Mucosa of rectum (tissue), 2 donors: ENCODE data around the gene MAGED2.
"Not testable (repeated sequence)": the region's sequence is repeated elsewhere in the genome, so short reads cannot be mapped to it uniquely, and the experiment has no call there.

ENCODE experiments used
- H3K27ac ChIP-seq, 2 donors: one replicate each; pipeline ENCODE4 v1.7.0; 2013; ENCODE audit warnings: inconsistent platforms in 2 of 2, low read depth in 2 of 2, low read length in 2 of 2
- H3K27me3 ChIP-seq, 2 donors: one replicate each; pipeline ENCODE4 v1.7.0; 2013; ENCODE audit warnings: low read length in 2 of 2; ENCODE audit not compliant: control insufficient read depth in 2 of 2, insufficient read depth in 2 of 2
- H3K36me3 ChIP-seq, 2 donors: one replicate each; pipeline ENCODE4 v1.7.0; 2013; ENCODE audit warnings: low read length in 2 of 2; ENCODE audit not compliant: control insufficient read depth in 2 of 2, insufficient read depth in 2 of 2
- H3K4me1 ChIP-seq, 2 donors: one replicate each; pipeline ENCODE4 v1.7.0; 2013; ENCODE audit warnings: low read length in 2 of 2, mild to moderate bottlenecking in 1 of 2; ENCODE audit not compliant: control insufficient read depth in 2 of 2, insufficient read depth in 2 of 2
- H3K4me3 ChIP-seq, 2 donors: one replicate each; pipeline ENCODE4 v1.7.0; 2013; ENCODE audit warnings: low read length in 2 of 2
- H3K9ac ChIP-seq, 2 donors: one replicate each; pipeline ENCODE4 v1.7.0; 2013; ENCODE audit warnings: low read length in 2 of 2, low read depth in 1 of 2, mild to moderate bottlenecking in 1 of 2
- H3K9me3 ChIP-seq, 2 donors: one replicate each; pipeline ENCODE4 v1.7.0; 2013; ENCODE audit warnings: low read length in 2 of 2; ENCODE audit not compliant: control insufficient read depth in 2 of 2
- donor health status: healthy.
- donor health status: Normal muscosa, but diverticular disease.

MAGED2 gene

GRCh38 chrX:54842607-54843006, 35.1 kb downstream of the MAGED2 start:
- H3K27me3 ChIP-seq = peaks cover 0 to 5% of the 10 kb centered on the region in 2 donors
- no peaks in the 10 kb centered on the region for H3K36me3 ChIP-seq
- H3K27ac ChIP-seq = no peak overlapping the region

GRCh38 chrX:54843050-54843449, 35.5 kb downstream of the MAGED2 start:
- Histone ChIP-seq H3K9me3 (no peaks in the 10 kb centered on the region), H3K9ac (no peak overlapping the region), H3K4me1 (no peaks in the 10 kb centered on the region), H3K27me3 (peaks cover 0 to 5% of the 10 kb centered on the region in 2 donors), H3K4me3 (no peak overlapping the region), H3K27ac (no peak overlapping the region), H3K36me3 (no peaks in the 10 kb centered on the region)

More at GRCh38 chrX:54842607-54843006, 35.1 kb downstream of the MAGED2 start:
- H3K4me3 ChIP-seq = no peak overlapping the region
- H3K4me1 ChIP-seq = no peaks in the 10 kb centered on the region
- no peak overlapping the region for H3K9ac ChIP-seq
- H3K9me3 ChIP-seq = no peaks in the 10 kb centered on the region

- not testable (repeated sequence) for H3K9ac ChIP-seq, H3K27ac ChIP-seq, H3K4me1 ChIP-seq, H3K36me3 ChIP-seq, H3K9me3 ChIP-seq, H3K4me3 ChIP-seq, H3K27me3 ChIP-seq
Measured at GRCh38 chrX:54847700-54848099, 40.2 kb downstream of the MAGED2 start.

GRCh38 chrX:54865208-54865607, 57.7 kb downstream of the MAGED2 start:
- Histone ChIP-seq H3K36me3 (no peaks in the 10 kb centered on the region), H3K9me3 (peaks cover 3% of the 10 kb centered on the region in 2 donors), H3K27ac (no peak overlapping the region), H3K4me3 (no peak overlapping the region), H3K27me3 (no peaks in the 10 kb centered on the region), H3K4me1 (no peaks in the 10 kb centered on the region), H3K9ac (no peak overlapping the region)
